HepG2 (cell line): ENCODE results near the gene COASY. TPM values are rescaled to one million over a fixed set of nuclear protein-coding genes. Genes with fewer than 3 reads are reported as not detected.
A peak's percentile ranks its signal among the peaks of the same experiment; 100 is the strongest.

Experiments
- ADNP ChIP-seq: sonication (generic); formaldehyde crosslinking; IDR thresholded peaks from 2 replicates; pipeline ENCODE4 v1.4.0; 2020; ENCODE audit warnings: missing genetic modification reagents
- BORCS8-MEF2B ChIP-seq: sonication (generic); formaldehyde crosslinking; IDR thresholded peaks from 2 replicates; pipeline ENCODE4 v1.8.0; 2022; ENCODE audit warnings: mild to moderate bottlenecking, missing genetic modification reagents
- GPN1 ChIP-seq: sonication (generic); formaldehyde crosslinking; IDR thresholded peaks from 2 replicates; pipeline ENCODE4 v1.5.1; 2020; ENCODE audit warnings: missing genetic modification reagents, borderline replicate concordance
- KAT8 ChIP-seq: IDR thresholded peaks from 2 replicates; pipeline ENCODE4 v1.6.1; 2016; ENCODE audit warnings: missing genetic modification reagents, missing compliant biosample characterization
- MED1 ChIP-seq: sonication (generic); formaldehyde crosslinking; IDR thresholded peaks from 2 replicates; pipeline ENCODE4 v1.4.0; 2020; ENCODE audit warnings: missing genetic modification reagents
- NCOR1 ChIP-seq: fragments of 200-600 bp; sonication (generic); IDR thresholded peaks from 2 replicates; pipeline ENCODE4 v1.7.0; 2017; ENCODE audit warnings: antibody characterized with exemption, low read length, borderline replicate concordance
- REPIN1 ChIP-seq: sonication (generic); formaldehyde crosslinking; IDR thresholded peaks from 2 replicates; pipeline ENCODE4 v1.8.0; 2022; ENCODE audit warnings: missing genetic modification reagents, low read depth, mild to moderate bottlenecking, borderline replicate concordance
- SOX6 ChIP-seq, 2 experiments: fragments of 450-650 bp in 1 of 2; sonication (generic) in 1 of 2; formaldehyde crosslinking in 1 of 2; IDR thresholded peaks; 2 replicates each; pipeline versions ENCODE4 v1.4.0 to v1.6.1; 2017 to 2020; ENCODE audit warnings: antibody characterized with exemption in 1 of 2, mild to moderate bottlenecking in 1 of 2, missing genetic modification reagents in 1 of 2
- TEAD3 ChIP-seq: optimal IDR thresholded peaks from 2 replicates; pipeline ENCODE3; 2016; ENCODE audit warnings: borderline replicate concordance
- ZFX ChIP-seq: sonication (generic); formaldehyde crosslinking; IDR thresholded peaks from 2 replicates; pipeline ENCODE4 v1.4.0; 2020; ENCODE audit warnings: mild to moderate bottlenecking, low read depth, missing genetic modification reagents, moderate library complexity
- ZFYVE20 ChIP-seq: sonication (generic); formaldehyde crosslinking; IDR thresholded peaks from 2 replicates; pipeline ENCODE4 v1.8.0; 2023; ENCODE audit warnings: low read depth, mild to moderate bottlenecking, moderate library complexity, missing genetic modification reagents, borderline replicate concordance
- ZMAT3 ChIP-seq: sonication (generic); formaldehyde crosslinking; conservative IDR thresholded peaks from 2 replicates; pipeline ENCODE4 v1.7.0; 2021; ENCODE audit warnings: missing genetic modification reagents
- ZNF552 ChIP-seq: sonication (generic); formaldehyde crosslinking; IDR thresholded peaks from 2 replicates; pipeline ENCODE4 v1.9.0; 2022; ENCODE audit warnings: missing genetic modification reagents, mild to moderate bottlenecking, borderline replicate concordance
- ZNF589 ChIP-seq: sonication (generic); formaldehyde crosslinking; conservative IDR thresholded peaks from 2 replicates; pipeline ENCODE4 v1.8.0; 2022; ENCODE audit warnings: mild to moderate bottlenecking, moderate library complexity, missing genetic modification reagents
- ZNF605 ChIP-seq: sonication (generic); formaldehyde crosslinking; IDR thresholded peaks from 2 replicates; pipeline ENCODE4 v1.8.0; 2022; ENCODE audit warnings: mild to moderate bottlenecking, missing genetic modification reagents
- ZNF670 ChIP-seq: sonication (generic); formaldehyde crosslinking; IDR thresholded peaks from 2 replicates; pipeline ENCODE4 v1.8.0; 2022; ENCODE audit warnings: mild to moderate bottlenecking, missing genetic modification reagents, borderline replicate concordance
- ZNF703 ChIP-seq: sonication (generic); formaldehyde crosslinking; IDR thresholded peaks from 2 replicates; pipeline ENCODE4 v1.5.1; 2020; ENCODE audit warnings: missing genetic modification reagents, mild to moderate bottlenecking, moderate library complexity, borderline replicate concordance
- ZNF83 ChIP-seq: sonication (generic); formaldehyde crosslinking; IDR thresholded peaks from 2 replicates; pipeline ENCODE4 v1.4.0; 2020; ENCODE audit warnings: missing genetic modification reagents, mild to moderate bottlenecking, borderline replicate concordance
- ZZZ3 ChIP-seq: sonication (generic); formaldehyde crosslinking; IDR thresholded peaks from 2 replicates; pipeline ENCODE4 v1.4.0; 2020; ENCODE audit warnings: missing genetic modification reagents, mild to moderate bottlenecking, borderline replicate concordance
- polyA plus RNA-seq, 8 experiments: library from polyadenylated mRNA; depleted of rRNA in 3 of 8; stranded (reverse) in 7 of 8; unstranded in 1 of 8; fragments of >200 nt; fragmentation: Illumina TruSeq in 4 of 8; extraction: Trizol in 4 of 8; gene quantifications; 2 replicates each; pipeline versions ENCODE4 v1.2.1 to v1.2.3, GENCODE V29; 2011 to 2016; ENCODE audit warnings: low read depth in 4 of 8, missing spikeins in 1 of 8, mixed read lengths in 1 of 8; ENCODE audit not compliant: insufficient read depth in 1 of 8
- total RNA-seq, 5 experiments: library from RNA; depleted of rRNA; stranded (reverse); fragments of >200 nt; fragmentation: Illumina TruSeq; extraction: Trizol; gene quantifications; 2 replicates each; pipeline ENCODE4 v1.2.3, GENCODE V29; 2016; ENCODE audit warnings: low read depth in 1 of 5
- TF ChIP-seq, protein P1 (sequence below): sonication (generic); formaldehyde crosslinking; IDR thresholded peaks from 2 replicates; pipeline ENCODE4 v1.5.1; 2020; ENCODE audit warnings: missing genetic modification reagents, mild to moderate bottlenecking, borderline replicate concordance
- TF ChIP-seq, protein P2 (sequence below): sonication (generic); formaldehyde crosslinking; IDR thresholded peaks from 2 replicates; pipeline ENCODE4 v1.9.0; 2021; ENCODE audit warnings: missing genetic modification reagents, mild to moderate bottlenecking, borderline replicate concordance
- TF ChIP-seq, protein P3 (sequence below): sonication (generic); formaldehyde crosslinking; IDR thresholded peaks from 2 replicates; pipeline ENCODE4 v1.8.0; 2022; ENCODE audit warnings: missing genetic modification reagents, mild to moderate bottlenecking, borderline replicate concordance
- TF ChIP-seq, protein P4 (sequence below): sonication (generic); formaldehyde crosslinking; IDR thresholded peaks from 2 replicates; pipeline ENCODE4 v1.4.0; 2020; ENCODE audit warnings: missing genetic modification reagents

COASY gene
- total and polyA plus RNA-seq, 2 of the 13 experiments (the other 11 are each of a cell fraction or from before 2014, with no cell fraction given), result 90.7 to 125 TPM

DNA sequence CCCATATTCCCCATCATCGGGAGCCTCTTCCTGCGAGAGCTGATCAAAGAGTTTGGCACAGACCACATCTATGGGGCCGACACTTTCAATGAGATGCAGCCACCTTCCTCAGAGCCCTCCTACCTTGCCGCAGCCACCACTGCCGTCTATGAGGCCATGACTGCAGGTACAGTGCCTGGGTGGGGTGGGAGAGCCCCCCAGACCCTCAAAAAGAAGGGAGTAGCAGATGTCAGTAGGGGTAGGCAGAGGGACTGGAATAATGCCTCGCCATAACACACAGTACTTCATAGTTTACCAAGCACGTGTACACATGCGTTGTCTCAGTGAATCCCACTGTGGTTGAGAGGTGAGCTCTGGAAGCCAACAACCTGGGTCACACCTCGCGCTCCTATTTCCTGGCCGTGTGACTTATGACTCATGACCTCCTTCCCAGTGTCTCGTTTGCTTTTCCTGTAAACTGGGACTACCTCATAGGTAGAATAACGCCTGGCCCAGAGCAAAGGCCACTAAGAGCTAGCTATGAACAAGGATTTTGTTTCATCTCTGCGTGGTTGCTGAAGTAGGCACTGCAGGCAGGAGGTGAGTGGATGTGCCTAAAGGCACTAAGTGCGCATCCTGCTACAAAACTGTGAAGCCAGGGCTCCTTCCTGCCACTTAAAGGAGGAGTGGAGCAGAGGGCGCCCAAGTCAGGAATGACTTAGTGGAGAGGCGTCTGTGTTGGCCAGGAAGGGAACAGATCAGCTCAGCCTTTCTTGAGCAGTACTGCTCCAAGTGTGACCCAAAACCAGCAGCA lies 20.7 kb upstream of the COASY start (continued):
- TF ChIP-seq ADNP (CRISPR knock-in tag) (no peak), ZMAT3 (CRISPR knock-in tag) (peak; percentile 99), BORCS8-MEF2B (CRISPR knock-in tag) (no peak), ZNF670 (CRISPR knock-in tag) (no peak; the same call in 1 of the 2 replicates), ZFYVE20 (CRISPR knock-in tag) (no peak), ZNF605 (CRISPR knock-in tag) (peak; percentile 93), SOX6 (IDR thresholded peaks at IDR 0.05) (no peak), SOX6 (CRISPR knock-in tag; IDR thresholded peaks at IDR 0.05) (peak; percentile 76), NCOR1 (peak; percentile 38; the same call in 1 of the 2 replicates), ZNF552 (CRISPR knock-in tag) (no peak), ZNF589 (CRISPR knock-in tag) (peak; percentile 94), KAT8 (peak; percentile 88; the same call in 1 of the 2 replicates), GPN1 (CRISPR knock-in tag) (no peak), ZFX (peak; percentile 81), REPIN1 (peak; percentile 33; the same call in 1 of the 2 replicates), MED1 (peak; percentile 94), ZZZ3 (CRISPR knock-in tag) (0 out of 2 replicates have a peak, but pooled peaks have one; percentile 63), ZNF83 (CRISPR knock-in tag) (no peak), ZNF703 (CRISPR knock-in tag) (no peak), TEAD3 (CRISPR knock-in tag) (peak; percentile 73)
- TF ChIP-seq, protein P1, sequence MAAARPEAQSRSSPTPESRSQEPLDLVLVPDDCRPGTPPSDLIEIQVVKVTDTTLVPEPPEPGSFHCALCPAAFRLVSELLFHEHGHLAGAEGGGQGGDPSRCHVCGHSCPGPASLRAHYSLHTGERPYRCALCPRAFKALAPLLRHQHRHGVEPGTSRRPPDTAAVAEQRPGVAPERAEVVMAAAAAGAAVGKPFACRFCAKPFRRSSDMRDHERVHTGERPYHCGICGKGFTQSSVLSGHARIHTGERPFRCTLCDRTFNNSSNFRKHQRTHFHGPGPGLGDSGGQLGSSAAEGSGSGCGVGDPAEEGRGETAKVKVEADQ (CRISPR knock-in tag), result peak; percentile 65
- TF ChIP-seq, protein P2, sequence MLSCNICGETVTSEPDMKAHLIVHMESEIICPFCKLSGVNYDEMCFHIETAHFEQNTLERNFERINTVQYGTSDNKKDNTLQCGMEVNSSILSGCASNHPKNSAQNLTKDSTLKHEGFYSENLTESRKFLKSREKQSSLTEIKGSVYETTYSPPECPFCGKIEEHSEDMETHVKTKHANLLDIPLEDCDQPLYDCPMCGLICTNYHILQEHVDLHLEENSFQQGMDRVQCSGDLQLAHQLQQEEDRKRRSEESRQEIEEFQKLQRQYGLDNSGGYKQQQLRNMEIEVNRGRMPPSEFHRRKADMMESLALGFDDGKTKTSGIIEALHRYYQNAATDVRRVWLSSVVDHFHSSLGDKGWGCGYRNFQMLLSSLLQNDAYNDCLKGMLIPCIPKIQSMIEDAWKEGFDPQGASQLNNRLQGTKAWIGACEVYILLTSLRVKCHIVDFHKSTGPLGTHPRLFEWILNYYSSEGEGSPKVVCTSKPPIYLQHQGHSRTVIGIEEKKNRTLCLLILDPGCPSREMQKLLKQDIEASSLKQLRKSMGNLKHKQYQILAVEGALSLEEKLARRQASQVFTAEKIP (CRISPR knock-in tag), result no peak
- TF ChIP-seq, protein P3, sequence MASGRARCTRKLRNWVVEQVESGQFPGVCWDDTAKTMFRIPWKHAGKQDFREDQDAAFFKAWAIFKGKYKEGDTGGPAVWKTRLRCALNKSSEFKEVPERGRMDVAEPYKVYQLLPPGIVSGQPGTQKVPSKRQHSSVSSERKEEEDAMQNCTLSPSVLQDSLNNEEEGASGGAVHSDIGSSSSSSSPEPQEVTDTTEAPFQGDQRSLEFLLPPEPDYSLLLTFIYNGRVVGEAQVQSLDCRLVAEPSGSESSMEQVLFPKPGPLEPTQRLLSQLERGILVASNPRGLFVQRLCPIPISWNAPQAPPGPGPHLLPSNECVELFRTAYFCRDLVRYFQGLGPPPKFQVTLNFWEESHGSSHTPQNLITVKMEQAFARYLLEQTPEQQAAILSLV (CRISPR knock-in tag), result peak; percentile 83
- TF ChIP-seq, protein P4, sequence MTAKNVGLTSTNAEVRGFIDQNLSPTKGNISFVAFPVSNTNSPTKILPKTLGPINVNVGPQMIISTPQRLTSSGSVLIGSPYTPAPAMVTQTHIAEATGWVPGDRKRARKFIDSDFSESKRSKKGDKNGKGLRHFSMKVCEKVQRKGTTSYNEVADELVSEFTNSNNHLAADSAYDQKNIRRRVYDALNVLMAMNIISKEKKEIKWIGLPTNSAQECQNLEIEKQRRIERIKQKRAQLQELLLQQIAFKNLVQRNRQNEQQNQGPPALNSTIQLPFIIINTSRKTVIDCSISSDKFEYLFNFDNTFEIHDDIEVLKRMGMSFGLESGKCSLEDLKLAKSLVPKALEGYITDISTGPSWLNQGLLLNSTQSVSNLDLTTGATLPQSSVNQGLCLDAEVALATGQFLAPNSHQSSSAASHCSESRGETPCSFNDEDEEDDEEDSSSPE, result peak; percentile 72
